ENCODE results near the gene SEC24D.

DNA sequence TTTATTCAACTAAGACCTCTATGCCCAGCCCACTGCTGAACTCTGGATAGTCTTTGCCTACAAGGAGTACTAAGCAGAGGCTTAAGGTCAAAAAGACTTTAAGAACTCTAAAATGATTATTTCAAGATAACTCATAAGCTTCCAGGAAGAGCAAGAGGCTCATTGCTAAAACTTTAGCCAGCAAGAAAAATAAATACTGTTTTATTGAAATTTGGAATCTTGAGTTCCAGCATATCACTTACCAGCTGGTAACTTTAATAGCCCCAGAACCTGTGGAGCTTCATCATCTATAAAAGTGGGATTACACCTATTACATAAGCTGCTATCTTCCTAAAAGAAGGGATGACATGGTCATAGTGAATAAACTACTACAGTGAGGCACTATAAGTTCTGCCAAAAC, 47.0 kb downstream of the SEC24D start:
- TF ChIP-seq FOXK2 (IDR thresholded peaks at IDR 0.05) (no peak), FOXA1 (IDR thresholded peaks at IDR 0.05) (no peak), SUZ12 (IDR thresholded peaks at IDR 0.05) (no peak), NFRKB (IDR thresholded peaks at IDR 0.05) (no peak), ZNF384 (IDR thresholded peaks at IDR 0.05) (no peak), HDGF (IDR thresholded peaks at IDR 0.05; ENCODE audit: borderline replicate concordance) (no peak), FOXM1 (IDR thresholded peaks at IDR 0.05; ENCODE audit: borderline replicate concordance) (no peak), ARNT (IDR thresholded peaks at IDR 0.05) (no peak), ELF4 (IDR thresholded peaks at IDR 0.05) (no peak), SP1 (IDR thresholded peaks at IDR 0.05) (no peak)
